Hematopoietic multipotent progenitor cell treated with erythropoietin and hydrocortisone succinate and interleukin-3 and kit ligand, for 8 days (in vitro differentiated cells): ENCODE results near the gene CDX1.

Experiments used
- DNase-seq: peaks from one replicate; pipeline ENCODE4 v3.0.0-alpha.2; 2015

CDX1 gene

GRCh38 chr5:150131978-150132694 lies 34.4 kb upstream of the CDX1 start:
- no peak for DNase-seq

- DNase-seq, result no peak
Observed at GRCh38 chr5:150132740-150133139, 33.8 kb upstream of the CDX1 start.

- DNase-seq, result no peak
Observed at GRCh38 chr5:150133581-150134197, 32.9 kb upstream of the CDX1 start.

DNA sequence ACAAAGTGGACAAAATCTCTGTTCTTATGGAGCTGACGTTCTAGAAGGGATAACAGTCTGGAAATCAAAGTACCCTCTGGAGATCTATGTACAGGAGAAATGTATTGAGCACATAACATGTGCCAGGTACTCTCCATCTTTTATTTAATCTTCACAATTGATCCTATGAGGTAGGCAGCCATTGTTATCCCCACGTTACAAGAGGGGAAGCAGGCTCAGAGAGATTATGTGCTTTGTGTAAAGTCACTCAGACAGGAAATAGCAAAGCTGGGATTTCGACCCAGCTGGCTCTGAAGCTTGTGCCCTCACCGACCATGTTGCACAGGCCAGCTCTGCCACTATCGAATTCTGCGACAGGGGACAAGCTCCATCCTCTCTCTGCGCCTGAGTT lies 32.4 kb upstream of the CDX1 start:
- no peak for DNase-seq

DNA sequence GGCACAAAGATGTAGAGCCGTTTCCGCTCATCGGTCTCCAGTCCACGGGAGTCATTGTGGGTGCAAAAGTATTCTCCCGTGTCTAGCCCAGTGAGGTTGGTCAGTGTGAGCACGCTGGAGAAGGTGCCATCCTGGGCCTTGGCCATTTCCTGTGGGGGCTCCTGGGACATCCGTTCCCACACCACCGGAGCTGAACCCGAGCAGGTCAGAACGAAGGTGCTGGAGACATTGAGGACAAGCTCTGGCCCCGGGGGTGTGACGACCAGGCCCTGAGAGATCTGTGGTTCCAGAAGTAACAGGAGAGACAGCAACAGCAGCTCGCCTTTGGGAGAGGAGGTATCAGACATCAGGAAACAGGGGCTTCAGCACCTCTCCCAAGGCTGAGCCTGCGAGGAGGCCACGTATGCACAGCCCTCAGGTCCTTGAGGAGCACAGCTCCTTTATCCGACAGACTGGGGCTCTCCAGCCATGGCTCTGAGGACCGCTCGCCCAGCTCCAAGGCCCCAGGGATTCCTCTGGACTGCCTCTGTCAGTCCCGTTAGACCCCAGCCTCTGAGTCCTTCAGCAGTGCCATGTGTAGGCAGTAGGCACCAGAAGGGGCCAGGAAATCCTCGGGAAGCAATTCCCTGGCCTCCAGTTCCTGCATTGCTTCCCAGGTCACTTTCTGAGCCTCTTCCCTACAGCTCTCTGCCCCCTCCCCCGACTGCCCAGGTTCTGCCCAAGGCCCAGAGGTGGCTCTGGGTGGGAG lies 30.8 kb upstream of the CDX1 start:
- DNase-seq, result no peak

GRCh38 chr5:150136305-150137167 lies 30.0 kb upstream of the CDX1 start:
- DNase-seq, result no peak

DNA sequence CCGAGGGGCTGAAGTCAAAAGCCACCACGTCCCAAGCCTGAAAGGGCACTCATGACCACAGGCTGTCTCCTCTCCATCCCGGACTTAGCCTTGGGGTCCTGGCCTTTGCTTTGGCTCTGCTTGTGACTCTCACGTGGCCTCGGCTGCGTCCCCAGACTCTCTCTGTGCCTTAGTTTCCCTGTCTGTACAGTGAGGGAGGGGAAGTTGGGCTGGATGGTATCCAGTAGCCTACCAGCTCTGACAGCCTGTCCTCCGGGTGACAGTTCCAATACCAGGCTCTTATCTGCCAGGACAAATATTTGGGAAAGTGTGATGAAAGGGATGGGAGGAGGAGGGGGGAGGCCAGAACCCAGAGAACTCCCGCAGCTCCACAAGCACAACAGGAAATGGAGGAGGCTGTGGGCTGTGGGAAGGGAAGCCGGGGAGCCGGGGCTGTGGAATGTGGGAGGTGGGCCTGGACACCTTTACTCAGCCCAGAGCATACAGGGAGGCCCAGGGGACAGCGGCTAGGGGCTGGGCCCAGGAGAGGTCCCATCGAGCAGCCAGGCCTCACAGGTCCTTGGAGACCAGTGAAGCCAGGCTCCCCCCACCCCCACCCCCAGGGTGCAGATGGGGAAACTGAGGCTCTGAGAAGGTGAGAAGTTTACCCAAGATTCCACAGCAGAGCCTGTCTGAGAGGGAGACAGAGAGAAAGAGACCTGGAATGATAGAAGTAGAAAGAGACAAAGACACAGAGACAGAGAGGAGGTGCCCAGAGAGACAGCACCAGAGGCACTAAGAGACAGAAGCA lies 29.2 kb upstream of the CDX1 start:
- no peak for DNase-seq

DNA sequence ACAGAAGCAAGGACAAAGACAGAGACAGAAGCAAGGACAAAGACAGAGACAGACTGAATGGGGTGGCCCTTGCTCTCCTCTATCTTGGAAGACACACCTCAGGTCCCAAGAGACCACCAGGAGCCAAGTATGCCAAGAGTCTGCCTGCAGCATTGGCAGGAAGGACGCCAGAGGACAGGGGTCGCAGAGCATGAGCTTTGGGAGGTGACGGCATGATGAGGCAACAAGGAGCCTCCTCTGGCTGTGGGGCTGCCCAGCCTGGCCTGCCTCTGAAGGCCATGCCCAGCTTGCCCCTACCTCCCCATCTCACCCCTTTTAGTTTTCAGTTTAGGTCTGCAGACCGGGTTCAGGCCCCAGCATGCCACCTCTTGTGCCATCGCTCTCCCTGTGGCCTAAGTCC lies 28.6 kb upstream of the CDX1 start:
- DNase-seq, result no peak

- no peak for DNase-seq
Observed at GRCh38 chr5:150138551-150139265, 27.9 kb upstream of the CDX1 start.

GRCh38 chr5:150139334-150139733 lies 27.2 kb upstream of the CDX1 start:
- no peak for DNase-seq

DNA sequence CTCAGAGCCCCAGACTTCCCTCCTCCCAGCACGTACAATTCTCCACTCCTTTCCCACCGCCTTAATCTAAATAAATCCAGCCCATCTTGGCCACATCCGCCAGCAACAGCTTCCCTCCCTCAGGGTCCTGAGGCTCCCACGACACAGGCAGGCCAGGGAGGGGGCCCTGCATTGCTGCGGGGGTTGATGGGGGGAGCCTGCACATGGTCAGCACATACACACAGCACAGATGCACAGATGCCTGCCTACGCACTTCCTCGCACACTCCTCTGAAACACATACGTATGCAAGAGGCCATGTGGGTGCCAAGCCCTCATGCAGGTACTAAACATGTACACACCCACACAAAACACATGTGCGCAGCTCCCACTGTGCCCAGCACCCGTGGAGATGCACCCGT lies 25.7 kb upstream of the CDX1 start:
- no peak for DNase-seq

DNA sequence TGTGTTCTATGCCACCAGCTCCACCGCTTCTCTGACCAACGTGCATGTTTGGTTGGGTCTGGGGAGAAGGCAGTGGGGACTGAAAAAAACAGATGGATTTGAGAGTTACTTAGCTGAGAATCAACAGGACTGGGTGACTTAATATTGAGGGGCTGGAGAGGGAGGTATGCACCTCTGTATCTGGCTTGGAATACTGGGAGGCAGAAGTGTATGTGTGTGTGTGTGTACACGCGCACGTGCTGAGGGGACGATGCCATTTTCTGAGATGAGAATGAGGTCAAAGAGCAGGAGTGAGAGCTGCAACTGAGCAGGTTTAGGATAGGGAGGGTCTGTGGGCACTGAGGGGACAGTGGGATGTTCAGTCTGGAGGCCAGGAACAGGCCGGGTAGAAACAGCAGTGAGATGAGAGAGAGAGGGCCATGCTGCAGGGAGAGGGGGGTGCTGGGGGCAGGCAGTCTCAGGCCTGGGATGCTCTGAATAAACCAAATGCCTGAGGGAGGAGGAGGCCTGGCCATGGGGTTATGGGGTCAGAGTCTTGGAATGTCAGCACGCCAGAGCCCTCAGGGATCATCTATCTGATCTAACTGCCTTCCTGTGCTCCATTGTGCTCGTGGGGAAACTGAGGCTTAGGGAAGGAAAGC lies 24.9 kb upstream of the CDX1 start:
- no peak for DNase-seq

DNA sequence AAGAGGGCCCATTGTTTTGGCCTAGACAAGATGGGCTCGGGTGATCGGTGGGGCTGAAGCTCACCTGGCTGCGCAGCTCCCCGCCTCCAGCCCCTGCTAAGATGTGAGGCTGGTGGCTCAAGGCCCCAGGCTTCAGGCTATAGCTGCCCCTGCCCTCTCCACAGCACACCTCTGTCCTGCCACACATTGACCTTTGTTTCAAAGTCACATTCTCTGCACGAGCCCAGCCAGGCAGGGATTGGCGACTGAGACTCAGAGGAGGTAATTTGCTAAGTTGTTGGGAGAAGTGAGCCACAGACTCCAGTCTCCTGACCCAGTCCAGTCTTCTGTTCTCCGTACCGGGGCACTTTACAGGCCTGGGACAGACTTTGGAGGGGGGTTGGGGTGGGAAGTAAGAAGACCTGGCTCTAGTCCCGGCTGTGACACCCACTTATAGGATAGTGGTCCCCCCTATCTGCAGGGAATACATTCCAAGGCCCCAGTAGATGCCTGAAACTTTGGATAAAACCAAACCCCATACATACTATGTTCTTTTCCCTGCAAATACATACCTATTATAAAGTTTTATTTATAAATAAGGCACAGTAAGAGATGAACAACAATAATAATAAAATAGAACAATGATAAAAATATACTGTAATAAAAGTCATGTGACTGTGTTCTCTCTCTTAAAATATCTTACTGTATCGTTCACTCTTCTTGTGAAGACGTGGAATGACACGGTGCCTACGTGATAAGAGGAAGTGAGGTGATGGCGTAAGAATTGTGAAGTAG lies 24.2 kb upstream of the CDX1 start:
- DNase-seq, result no peak

DNA sequence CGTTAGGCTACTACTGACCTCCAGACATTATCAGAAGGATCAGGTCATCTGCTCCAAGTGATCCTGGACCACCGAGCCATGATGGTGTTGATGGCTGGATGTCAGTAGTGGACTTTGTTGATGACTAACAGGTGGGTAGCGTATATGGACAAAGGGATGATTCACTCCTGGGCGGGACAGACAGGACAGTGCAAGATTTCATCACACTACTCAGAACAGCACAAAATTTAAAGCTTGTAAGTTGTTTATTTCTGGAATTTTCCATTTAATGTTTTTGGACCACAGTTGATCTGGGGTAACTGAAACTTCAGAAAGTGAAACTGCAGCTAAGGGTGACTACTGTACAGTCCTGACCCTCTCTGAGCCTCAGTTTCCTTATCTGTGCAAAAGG lies 23.6 kb upstream of the CDX1 start:
- no peak for DNase-seq

GRCh38 chr5:150143350-150144245 lies 23.0 kb upstream of the CDX1 start:
- no peak for DNase-seq

- DNase-seq, result no peak
Observed at GRCh38 chr5:150144246-150144801, 22.3 kb upstream of the CDX1 start.

DNA sequence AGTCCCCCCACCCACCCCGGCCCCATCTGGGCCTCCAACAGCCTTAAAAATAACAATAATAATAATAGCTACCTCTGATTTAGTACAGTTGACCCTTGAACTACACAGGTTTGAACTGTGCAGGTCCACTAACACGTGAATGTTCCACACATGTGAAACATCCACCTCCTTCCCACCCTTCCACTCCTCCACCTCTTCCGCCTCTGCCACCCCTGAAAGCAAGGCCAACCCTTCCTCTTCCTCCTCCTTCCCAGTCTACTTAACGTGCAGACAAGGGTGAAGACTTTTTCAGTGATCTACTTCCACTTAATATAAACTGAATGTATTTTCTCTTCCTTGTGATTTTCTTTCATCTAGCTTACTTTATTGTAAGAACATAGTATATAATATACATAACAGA lies 21.7 kb upstream of the CDX1 start:
- no peak for DNase-seq

DNA sequence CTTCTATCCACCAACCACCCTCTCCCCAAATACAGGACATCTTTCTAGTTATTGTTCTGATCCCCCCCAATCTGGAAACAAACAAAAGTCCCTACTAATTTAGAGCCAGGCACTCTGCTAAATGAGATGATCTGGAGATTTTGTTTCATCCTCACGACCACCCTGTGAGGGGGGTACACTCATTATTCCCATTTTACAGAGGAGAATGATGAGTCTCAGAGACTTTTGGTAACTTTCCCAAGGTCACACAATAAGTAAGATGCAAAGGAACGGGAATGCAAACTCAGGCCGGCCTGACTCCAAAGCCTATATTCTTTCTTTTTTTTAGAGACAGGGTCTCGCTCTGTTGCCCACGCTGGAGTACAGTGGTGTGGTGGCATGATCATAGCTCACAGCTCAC lies 20.3 kb upstream of the CDX1 start:
- DNase-seq, result no peak
